Esophagus muscularis mucosa (tissue), 4 donors: ENCODE measurements around the gene TUBB4B. TPM values are rescaled to one million over a fixed set of nuclear protein-coding genes. Genes with fewer than 3 reads are reported as not detected.

Experiments used
- DNase-seq: peaks from one replicate; pipeline ENCODE4 v3.0.0-alpha.2; 2017; ENCODE audit errors: extremely low spot score
- H3K27ac ChIP-seq, 4 donors: fragments of 200-600 bp; sonication (generic); replicated peaks in 1 of 4; 1 replicate in 3 of 4; 2 replicates in 1 of 4; pipeline ENCODE4 v1.5.1; 2016 to 2019; ENCODE audit warnings: mild to moderate bottlenecking in 1 of 4
- H3K27me3 ChIP-seq, 4 donors: fragments of 200-600 bp; sonication (generic); one replicate each; pipeline versions ENCODE4 v1.5.1 to v1.6.0; 2016 to 2019
- H3K36me3 ChIP-seq, 4 donors: fragments of 200-600 bp; sonication (generic); one replicate each; pipeline ENCODE4 v1.5.1; 2016 to 2019
- H3K4me1 ChIP-seq, 4 donors: fragments of 200-600 bp; sonication (generic); one replicate each; pipeline ENCODE4 v1.5.1; 2016 to 2019
- H3K4me3 ChIP-seq, 4 donors: fragments of 200-600 bp; sonication (generic); 1 replicate in 2 of 4; 2 replicates in 2 of 4; pipeline ENCODE4 v1.5.1; 2016 to 2019; ENCODE audit warnings: mild to moderate bottlenecking in 4 of 4, moderate library complexity in 1 of 4
- H3K9me3 ChIP-seq, 4 donors: fragments of 200-600 bp; sonication (generic); 1 replicate in 3 of 4; 2 replicates in 1 of 4; pipeline ENCODE4 v1.5.1; 2016 to 2019
- EP300 ChIP-seq: sonication (generic); formaldehyde crosslinking; IDR thresholded peaks from one replicate; pipeline ENCODE4 v1.6.1; 2017; ENCODE audit warnings: antibody characterized with exemption
- POLR2A ChIP-seq: fragments of 450-650 bp; IDR thresholded peaks from one replicate; pipeline ENCODE4 v1.6.1; 2017; ENCODE audit warnings: antibody characterized with exemption, moderate library complexity, mild to moderate bottlenecking, low read depth
- POLR2AphosphoS5 ChIP-seq, 2 donors: sonication (generic); formaldehyde crosslinking; IDR thresholded peaks; one replicate each; pipeline ENCODE4 v1.6.1; 2017; ENCODE audit warnings: antibody characterized with exemption in 2 of 2
- WGBS: methylation state at CpG from one replicate; pipeline ENCODE4 v1.1.5; 2018; 5-methylcytosine and 5-hydroxymethylcytosine counted together
- intact Hi-C: fragments of 100-400 bp; cut with DNase I; formaldehyde crosslinking; loops from one replicate; pipeline ENCODE4 v1.15.1; 2023
- total RNA-seq, 4 donors: library from RNA; depleted of rRNA; stranded (reverse); fragments of >200 nt; gene quantifications; one replicate each; pipeline versions ENCODE4 v1.1.0 to v1.2.1, GENCODE V29; 2016
- TF ChIP-seq, protein P1 (sequence below), 3 experiments: fragments of 200-600 bp in 2 of 3; fragments of 450-650 bp in 1 of 3; sonication (generic) in 2 of 3; IDR thresholded peaks; one replicate each; pipeline ENCODE4 v1.5.1; 2017 to 2019; ENCODE audit warnings: antibody characterized with exemption in 3 of 3, mild to moderate bottlenecking in 2 of 3, moderate library complexity in 1 of 3

The TUBB4B gene
- total RNA-seq, 4 donors from 2014 or later: 227 to 469 (median 304) TPM

DNA sequence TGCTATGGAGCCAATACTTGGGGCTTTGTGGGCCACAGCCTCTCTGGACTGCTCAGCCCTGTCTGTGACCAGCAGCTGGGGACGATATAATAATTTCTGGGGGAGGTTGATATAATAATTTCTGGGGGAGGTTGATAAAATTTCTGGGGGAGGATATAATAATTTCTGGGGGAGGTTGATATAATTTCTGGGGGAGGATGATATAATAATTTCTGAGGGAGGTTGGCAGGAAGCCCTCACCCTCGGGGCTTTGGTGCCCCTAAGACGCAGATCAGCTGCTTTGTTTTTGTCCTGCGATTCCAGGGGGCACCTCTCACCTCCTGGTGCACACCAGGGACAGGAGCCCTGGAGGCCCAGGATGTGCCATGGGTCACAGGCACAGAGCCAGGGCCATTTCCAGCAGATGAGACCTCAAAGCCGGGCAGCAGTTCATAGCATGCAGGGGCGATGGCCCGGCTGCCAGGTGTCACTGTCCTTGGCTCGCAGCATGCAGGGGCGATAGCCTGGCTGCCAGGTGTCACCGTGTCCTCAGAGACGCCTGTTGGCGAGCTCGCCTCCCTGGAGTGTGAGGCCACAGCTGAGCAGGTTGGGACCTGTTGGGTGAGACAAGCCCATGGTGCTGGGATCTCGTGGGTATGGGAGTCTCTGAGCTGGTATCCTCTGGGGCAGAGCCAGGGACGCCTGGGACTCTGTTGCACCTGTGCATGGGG, 32.7 kb downstream of the TUBB4B start:
- intact Hi-C loops: no loop called here
- DNase-seq: no peak
- peaks cover 0 to 46% (median 2%) of the 10 kb centered on the region in 4 donors for H3K27me3 ChIP-seq
- TF ChIP-seq POLR2AphosphoS5 (IDR thresholded peaks at IDR 0.05) (no peak), POLR2A (no peak), EP300 (no peak)
- TF ChIP-seq, protein P1, sequence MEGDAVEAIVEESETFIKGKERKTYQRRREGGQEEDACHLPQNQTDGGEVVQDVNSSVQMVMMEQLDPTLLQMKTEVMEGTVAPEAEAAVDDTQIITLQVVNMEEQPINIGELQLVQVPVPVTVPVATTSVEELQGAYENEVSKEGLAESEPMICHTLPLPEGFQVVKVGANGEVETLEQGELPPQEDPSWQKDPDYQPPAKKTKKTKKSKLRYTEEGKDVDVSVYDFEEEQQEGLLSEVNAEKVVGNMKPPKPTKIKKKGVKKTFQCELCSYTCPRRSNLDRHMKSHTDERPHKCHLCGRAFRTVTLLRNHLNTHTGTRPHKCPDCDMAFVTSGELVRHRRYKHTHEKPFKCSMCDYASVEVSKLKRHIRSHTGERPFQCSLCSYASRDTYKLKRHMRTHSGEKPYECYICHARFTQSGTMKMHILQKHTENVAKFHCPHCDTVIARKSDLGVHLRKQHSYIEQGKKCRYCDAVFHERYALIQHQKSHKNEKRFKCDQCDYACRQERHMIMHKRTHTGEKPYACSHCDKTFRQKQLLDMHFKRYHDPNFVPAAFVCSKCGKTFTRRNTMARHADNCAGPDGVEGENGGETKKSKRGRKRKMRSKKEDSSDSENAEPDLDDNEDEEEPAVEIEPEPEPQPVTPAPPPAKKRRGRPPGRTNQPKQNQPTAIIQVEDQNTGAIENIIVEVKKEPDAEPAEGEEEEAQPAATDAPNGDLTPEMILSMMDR (IDR thresholded peaks at IDR 0.05): no peak
- H3K9me3 ChIP-seq: no peaks in the 10 kb centered on the region
- WGBS: 70% methylated on average over 3 of the region's 15 CpGs
- H3K36me3 ChIP-seq: peaks cover 14 to 54% (median 34%) of the 10 kb centered on the region in 4 donors
- peaks cover 39 to 59% (median 46%) of the 10 kb centered on the region in 4 donors for H3K4me1 ChIP-seq
- H3K27ac ChIP-seq: no peak overlapping the region
- H3K4me3 ChIP-seq: no peak overlapping the region

DNA sequence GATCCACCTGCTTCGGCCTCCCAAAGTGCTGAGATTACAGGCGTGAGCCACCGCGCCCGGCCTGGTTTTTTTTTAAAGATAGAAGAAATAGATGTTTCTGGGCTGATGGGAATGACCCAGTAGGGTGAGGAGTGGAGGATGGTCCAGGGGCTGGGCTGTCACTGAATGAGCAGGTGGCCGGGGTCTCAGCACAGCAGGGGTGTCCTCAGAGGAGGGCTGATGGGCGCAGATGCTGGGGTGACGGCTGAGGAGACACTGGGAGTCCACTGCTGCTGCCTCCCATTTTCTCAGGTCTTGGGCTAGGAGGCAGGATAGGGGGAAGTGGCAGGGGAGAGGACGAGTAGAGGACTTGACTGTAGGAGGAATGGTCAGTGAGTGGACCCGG, 34.1 kb downstream of the TUBB4B start:
- Histone ChIP-seq H3K4me3 (no peak overlapping the region), H3K27me3 (peaks cover 0 to 60% (median 2%) of the 10 kb centered on the region in 4 donors), H3K9me3 (no peaks in the 10 kb centered on the region), H3K36me3 (peaks cover 14 to 51% (median 44%) of the 10 kb centered on the region in 4 donors), H3K27ac (no peak overlapping the region), H3K4me1 (peaks cover 28 to 46% (median 37%) of the 10 kb centered on the region in 4 donors)
- 89% methylated on average over 10 of the region's 10 CpGs for WGBS
- DNase-seq: no peak
- TF ChIP-seq EP300 (no peak), POLR2A (no peak), POLR2AphosphoS5 (IDR thresholded peaks at IDR 0.05) (no peak)
- TF ChIP-seq, protein P1 (IDR thresholded peaks at IDR 0.05): no peak
- intact Hi-C loops: no loop called here

DNA sequence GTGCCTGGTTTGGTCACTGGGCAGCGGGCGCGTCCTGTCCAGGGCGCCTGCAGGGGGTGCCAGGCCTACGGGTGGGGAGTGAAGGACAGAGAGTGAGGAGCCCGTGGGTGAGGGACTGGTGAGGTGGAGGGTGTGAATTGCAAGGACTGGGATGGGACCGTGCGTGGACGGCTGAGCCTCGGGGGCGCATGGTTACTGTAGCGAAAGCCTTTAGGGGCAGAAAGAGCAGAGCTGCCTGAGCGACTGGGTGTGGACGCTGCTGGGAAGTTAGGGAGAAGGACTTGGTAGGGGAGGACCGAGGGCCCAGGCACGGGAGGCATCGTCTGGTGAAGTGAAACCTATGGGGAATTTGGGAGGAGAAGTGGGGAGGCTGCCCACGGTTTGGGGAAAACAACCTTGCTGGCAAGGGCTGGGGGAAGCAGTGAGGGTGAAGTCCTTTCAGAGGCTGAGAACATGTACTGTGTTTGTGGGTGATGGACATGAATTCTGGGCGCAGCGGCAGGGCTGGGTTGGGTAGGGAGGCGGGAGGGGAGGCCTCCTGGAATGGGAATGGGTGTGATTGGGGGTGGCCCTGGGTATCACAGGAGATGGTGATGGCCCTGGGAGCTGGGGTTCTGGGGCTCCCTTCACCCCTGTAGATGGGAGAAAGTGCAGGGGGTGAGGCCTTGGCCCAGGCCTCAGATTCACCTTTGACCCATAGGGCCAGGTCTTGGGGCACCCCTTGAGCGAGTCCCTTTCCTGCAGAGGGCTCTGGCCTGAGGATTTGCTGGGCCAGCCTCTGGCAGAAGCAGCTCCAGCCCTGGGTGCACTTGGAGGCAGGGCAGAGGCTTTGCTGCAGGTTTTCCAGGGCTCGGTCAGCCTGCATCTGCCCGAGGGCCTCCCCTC, 34.7 kb downstream of the TUBB4B start:
- DNase-seq: no peak
- peaks cover 32 to 45% (median 41%) of the 10 kb centered on the region in 4 donors for H3K4me1 ChIP-seq
- intact Hi-C loops: no loop called here
- no peak overlapping the region for H3K4me3 ChIP-seq
- no peaks in the 10 kb centered on the region for H3K9me3 ChIP-seq
- peaks cover 0 to 66% (median 4%) of the 10 kb centered on the region in 4 donors for H3K27me3 ChIP-seq
- peaks cover 14 to 45% (median 42%) of the 10 kb centered on the region in 4 donors for H3K36me3 ChIP-seq
- peak overlapping the region; percentile 74 to 85 (median 78) for H3K27ac ChIP-seq
- WGBS: 83% methylated on average over 22 of the region's 24 CpGs
- TF ChIP-seq, protein P1 (IDR thresholded peaks at IDR 0.05): no peak
- no peak for TF ChIP-seq POLR2AphosphoS5 (IDR thresholded peaks at IDR 0.05)
- no peak for TF ChIP-seq EP300
- TF ChIP-seq POLR2A: no peak

DNA sequence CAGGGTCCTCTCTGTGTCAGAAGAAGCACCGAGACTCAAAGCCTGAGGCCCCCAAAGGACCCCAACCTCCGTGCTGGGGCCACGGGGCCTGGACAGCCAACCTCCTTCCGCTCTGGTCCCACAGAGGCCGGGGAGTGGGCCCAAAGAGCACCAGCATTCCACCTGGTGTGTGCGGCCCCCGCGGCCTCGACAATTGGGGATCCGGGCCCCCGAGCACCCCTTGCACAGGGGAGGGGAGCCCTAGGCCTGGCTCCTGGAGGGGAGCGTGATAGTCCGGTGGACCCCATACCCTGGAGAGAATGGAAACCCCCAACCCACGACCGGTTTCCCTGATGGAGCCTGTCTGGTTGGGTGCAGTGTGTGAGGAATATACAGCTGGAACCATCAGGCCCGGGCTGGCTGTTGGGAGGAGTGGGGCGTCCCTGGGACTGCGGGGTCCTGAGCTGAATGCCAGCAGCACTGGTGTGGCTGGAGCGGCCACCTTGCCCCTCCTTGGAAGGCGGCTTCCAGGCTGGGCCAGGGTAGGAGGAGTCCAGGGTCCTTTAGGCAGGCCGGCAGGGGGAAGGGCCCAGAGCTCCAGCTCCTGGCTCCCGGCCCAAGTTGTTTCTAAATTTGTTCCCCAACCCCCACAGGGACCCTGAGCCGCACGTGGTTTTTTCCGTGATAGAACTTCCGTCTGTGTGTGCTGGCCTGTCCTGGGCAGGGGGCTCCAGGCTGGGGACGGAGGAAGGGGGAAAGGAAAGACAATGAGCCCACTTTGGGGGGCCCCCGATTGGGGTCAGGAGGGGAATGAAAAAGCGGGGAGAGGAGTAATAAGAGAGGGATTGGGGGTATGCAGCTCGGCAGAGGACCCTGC, 35.6 kb downstream of the TUBB4B start:
- Histone ChIP-seq H3K9me3 (no peaks in the 10 kb centered on the region), H3K27ac (peak overlapping the region; percentile 74 to 85 (median 78)), H3K36me3 (peaks cover 14 to 39% (median 35%) of the 10 kb centered on the region in 4 donors), H3K27me3 (peaks cover 0 to 69% (median 4%) of the 10 kb centered on the region in 4 donors), H3K4me1 (peaks cover 37 to 54% (median 43%) of the 10 kb centered on the region in 4 donors), H3K4me3 (peak overlapping the region; percentile 51 to 59 (median 53))
- no peak for TF ChIP-seq EP300
- no peak for TF ChIP-seq POLR2A
- TF ChIP-seq, protein P1 (IDR thresholded peaks at IDR 0.05): no peak
- no peak for TF ChIP-seq POLR2AphosphoS5 (IDR thresholded peaks at IDR 0.05)
- intact Hi-C loops: no loop called here
- DNase-seq: no peak
- 21% methylated on average over 13 of the region's 30 CpGs for WGBS
